Gastrocnemius medialis (tissue), 4 donors: Measurements from ENCODE around the gene COL4A4. TPM values are rescaled to one million over a fixed set of nuclear protein-coding genes. Genes with fewer than 3 reads are reported as not detected.

Source experiments
- ATAC-seq, 2 donors: fragments of 150-250 bp; one replicate each; pipeline ENCODE4 v1.9.1; 2016
- DNase-seq, 2 donors: peaks; one replicate each; pipeline ENCODE4 v3.0.0-alpha.2; 2019
- H3K27ac ChIP-seq, 4 donors: fragments of 200-600 bp; sonication (generic); 1 replicate in 1 of 4; 2 replicates in 3 of 4; pipeline ENCODE4 v1.5.1; 2016 to 2018; ENCODE audit warnings: mild to moderate bottlenecking in 2 of 4, moderate library complexity in 1 of 4
- H3K27me3 ChIP-seq, 3 donors: fragments of 200-600 bp; sonication (generic) in 2 of 3; 1 replicate in 1 of 3; 2 replicates in 2 of 3; pipeline versions ENCODE4 v1.5.1 to v1.6.0; 2016 to 2019; ENCODE audit warnings: mild to moderate bottlenecking in 1 of 3, moderate library complexity in 1 of 3
- H3K36me3 ChIP-seq, 2 donors: fragments of 200-600 bp; sonication (generic) in 1 of 2; one replicate each; pipeline ENCODE4 v1.5.1; 2017 to 2018
- H3K4me1 ChIP-seq, 2 donors: fragments of 200-600 bp; sonication (generic) in 1 of 2; one replicate each; pipeline ENCODE4 v1.5.1; 2016 to 2017; ENCODE audit warnings: mild to moderate bottlenecking in 2 of 2
- H3K4me3 ChIP-seq, 4 donors: fragments of 200-600 bp; sonication (generic) in 3 of 4; 1 replicate in 1 of 4; 2 replicates in 3 of 4; pipeline ENCODE4 v1.5.1; 2016 to 2019; ENCODE audit warnings: mild to moderate bottlenecking in 2 of 4
- H3K9me3 ChIP-seq, 3 donors: fragments of 200-600 bp; sonication (generic) in 2 of 3; 1 replicate in 1 of 3; 2 replicates in 2 of 3; pipeline ENCODE4 v1.5.1; 2016 to 2019
- POLR2A ChIP-seq, 2 donors: fragments of 450-650 bp; IDR thresholded peaks; one replicate each; pipeline ENCODE4 v1.6.1; 2017; ENCODE audit warnings: antibody characterized with exemption in 2 of 2, mild to moderate bottlenecking in 2 of 2, moderate library complexity in 2 of 2
- in situ Hi-C, 4 donors: fragments of 200-750 bp; cut with MboI; loops; one replicate each; pipeline versions ENCODE4 v1.15.0 to v1.8.0; 2017; ENCODE audit warnings: low sequenced_read_pairs in 4 of 4
- intact Hi-C: fragments of 100-400 bp; cut with DNase I; formaldehyde crosslinking; loops from one replicate; pipeline ENCODE4 v1.15.1; 2023; ENCODE audit warnings: low total_unique reads
- total RNA-seq, 4 donors: library from RNA; depleted of rRNA; stranded (reverse); fragments of >200 nt; gene quantifications; one replicate each; pipeline versions ENCODE4 v1.1.0 to v1.2.3, GENCODE V29; 2016
- TF ChIP-seq, protein P1 (sequence below), 5 experiments: fragments of 450-650 bp in 3 of 5; fragments of 200-600 bp in 2 of 5; sonication (generic) in 2 of 5; IDR thresholded peaks in 4 of 5; conservative IDR thresholded peaks in 1 of 5; 1 replicate in 4 of 5; 2 replicates in 1 of 5; pipeline ENCODE4 v1.5.1; 2016 to 2019; ENCODE audit warnings: antibody characterized with exemption in 5 of 5, mild to moderate bottlenecking in 3 of 5, moderate library complexity in 3 of 5

COL4A4 gene
- total RNA-seq, 4 donors from 2014 or later: 2.0 to 11.4 (median 5.7) TPM

DNA sequence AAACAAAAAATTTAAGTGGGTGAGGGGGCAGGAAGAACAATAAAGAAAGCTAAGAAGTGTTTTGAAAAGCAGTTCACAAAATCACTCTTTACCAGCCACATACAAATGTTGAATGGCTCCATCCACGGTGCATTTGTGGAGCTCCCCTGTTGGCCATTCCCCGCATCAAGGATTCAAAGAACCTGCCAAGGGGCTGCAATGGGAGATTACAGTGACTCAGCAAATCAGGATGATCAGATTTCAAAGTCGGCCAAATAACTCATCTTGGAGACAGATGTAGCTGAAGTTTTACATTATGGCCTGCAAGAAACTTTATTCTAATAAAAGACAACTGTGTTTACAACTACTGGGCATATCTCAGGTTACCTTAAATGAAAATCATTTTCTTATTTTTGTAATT is 27.4 kb upstream of the COL4A4 start:
- Histone ChIP-seq H3K36me3 (no peaks in the 10 kb centered on the region), H3K4me1 (peaks cover 65 to 68% of the 10 kb centered on the region in 2 donors), H3K4me3 (no peak overlapping the region), H3K9me3 (no peaks in the 10 kb centered on the region), H3K27ac (peak overlapping the region; percentile 79 to 91 (median 84)), H3K27me3 (no peaks in the 10 kb centered on the region)
- intact Hi-C loops: no loop called here
- TF ChIP-seq POLR2A (IDR thresholded peaks at IDR 0.05): no peak
- TF ChIP-seq, protein P1, sequence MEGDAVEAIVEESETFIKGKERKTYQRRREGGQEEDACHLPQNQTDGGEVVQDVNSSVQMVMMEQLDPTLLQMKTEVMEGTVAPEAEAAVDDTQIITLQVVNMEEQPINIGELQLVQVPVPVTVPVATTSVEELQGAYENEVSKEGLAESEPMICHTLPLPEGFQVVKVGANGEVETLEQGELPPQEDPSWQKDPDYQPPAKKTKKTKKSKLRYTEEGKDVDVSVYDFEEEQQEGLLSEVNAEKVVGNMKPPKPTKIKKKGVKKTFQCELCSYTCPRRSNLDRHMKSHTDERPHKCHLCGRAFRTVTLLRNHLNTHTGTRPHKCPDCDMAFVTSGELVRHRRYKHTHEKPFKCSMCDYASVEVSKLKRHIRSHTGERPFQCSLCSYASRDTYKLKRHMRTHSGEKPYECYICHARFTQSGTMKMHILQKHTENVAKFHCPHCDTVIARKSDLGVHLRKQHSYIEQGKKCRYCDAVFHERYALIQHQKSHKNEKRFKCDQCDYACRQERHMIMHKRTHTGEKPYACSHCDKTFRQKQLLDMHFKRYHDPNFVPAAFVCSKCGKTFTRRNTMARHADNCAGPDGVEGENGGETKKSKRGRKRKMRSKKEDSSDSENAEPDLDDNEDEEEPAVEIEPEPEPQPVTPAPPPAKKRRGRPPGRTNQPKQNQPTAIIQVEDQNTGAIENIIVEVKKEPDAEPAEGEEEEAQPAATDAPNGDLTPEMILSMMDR (IDR thresholded peaks at IDR 0.05 in 4 of 5, conservative IDR thresholded peaks at IDR 0.05 in 1 of 5): peak in 3 of 5 experiments; percentile 24 to 36 (median 27)
- peak; percentile 36 to 59 for DNase-seq
- in situ Hi-C loops: no loop called here
- peak; percentile 53 to 61 for ATAC-seq

GRCh38 chr2:227188292-227188691 is 24.3 kb upstream of the COL4A4 start:
- Histone ChIP-seq H3K27ac (peak overlapping the region; percentile 79 to 91 (median 84)), H3K27me3 (no peaks in the 10 kb centered on the region), H3K4me3 (peak overlapping the region in 2 of 4 donors; percentile 1 to 10), H3K36me3 (no peaks in the 10 kb centered on the region), H3K4me1 (peaks cover 65 to 93% of the 10 kb centered on the region in 2 donors), H3K9me3 (no peaks in the 10 kb centered on the region)
- peak; percentile 69 for DNase-seq
- peak; percentile 87 to 92 for ATAC-seq
- intact Hi-C loops (loop anchor here (1.0 to 2.0 kb wide), 3 partner anchors 8 to 39 kb away; partner anchors contain the start of genes COL4A3 and COL4A4), in situ Hi-C loops (no loop called here)
- TF ChIP-seq, protein P1 (IDR thresholded peaks at IDR 0.05 in 4 of 5, conservative IDR thresholded peaks at IDR 0.05 in 1 of 5): no peak
- TF ChIP-seq POLR2A (IDR thresholded peaks at IDR 0.05): no peak

DNA sequence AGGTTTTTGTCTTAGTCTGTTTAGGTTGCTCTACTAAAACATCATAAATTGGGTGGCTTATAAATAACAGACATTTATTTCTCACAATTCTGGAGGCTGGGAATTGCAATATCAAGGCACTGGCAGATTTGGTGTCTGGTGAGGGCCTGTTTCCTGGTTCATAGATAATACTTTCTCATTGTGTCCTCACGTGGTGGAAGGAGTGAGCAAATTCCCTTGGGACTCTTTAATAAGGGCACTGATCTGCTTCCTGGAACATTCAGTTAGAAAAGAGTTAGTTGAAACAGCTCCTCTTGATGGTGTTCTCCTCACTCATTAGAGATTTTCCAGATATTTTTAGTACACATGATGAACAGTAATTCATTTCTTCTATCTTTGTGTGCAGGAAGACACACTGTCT is 22.7 kb upstream of the COL4A4 start:
- H3K27ac ChIP-seq: peak overlapping the region; percentile 79 to 91 (median 84)
- H3K4me3 ChIP-seq: no peak overlapping the region
- H3K27me3 ChIP-seq: no peaks in the 10 kb centered on the region
- DNase-seq (no peak), ATAC-seq (no peak)
- no peaks in the 10 kb centered on the region for H3K36me3 ChIP-seq
- H3K4me1 ChIP-seq: peaks cover 49 to 82% of the 10 kb centered on the region in 2 donors
- TF ChIP-seq, protein P1 (IDR thresholded peaks at IDR 0.05 in 4 of 5, conservative IDR thresholded peaks at IDR 0.05 in 1 of 5): no peak
- no peak for TF ChIP-seq POLR2A (IDR thresholded peaks at IDR 0.05)
- intact Hi-C loops: no loop called here
- in situ Hi-C loops: no loop called here
- H3K9me3 ChIP-seq: no peaks in the 10 kb centered on the region

- DNase-seq (no peak), ATAC-seq (no peak)
- TF ChIP-seq POLR2A (IDR thresholded peaks at IDR 0.05): no peak
- TF ChIP-seq, protein P1 (IDR thresholded peaks at IDR 0.05 in 4 of 5, conservative IDR thresholded peaks at IDR 0.05 in 1 of 5): no peak
- H3K36me3 ChIP-seq: no peaks in the 10 kb centered on the region
- H3K27me3 ChIP-seq: no peaks in the 10 kb centered on the region
- H3K9me3 ChIP-seq: no peaks in the 10 kb centered on the region
- H3K4me1 ChIP-seq: peaks cover 41 to 80% of the 10 kb centered on the region in 2 donors
- peak overlapping the region; percentile 79 to 91 (median 84) for H3K27ac ChIP-seq
- in situ Hi-C loops (no loop called here), intact Hi-C loops (no loop called here)
- H3K4me3 ChIP-seq: no peak overlapping the region
Observed at GRCh38 chr2:227185615-227186232, 21.7 kb upstream of the COL4A4 start.
